ENCODE data around the gene RIMBP3B.
"Not testable (repeated sequence)": the region's sequence is repeated elsewhere in the genome, so short reads cannot be mapped to it uniquely, and the experiment has no call there.

RIMBP3B gene

GRCh38 chr22:21417227-21417746 lies 33.7 kb downstream of the RIMBP3B start, which contains the start of gene HIC2:
TSS of gene HIC2 (plus strand) at chr22:21417371. CDS start at chr22:21442832, 25,461 bp downstream.
- DNase-seq = not testable (repeated sequence)

GRCh38 chr22:21417853-21418252 lies 34.3 kb downstream of the RIMBP3B start:
- not testable (repeated sequence) for DNase-seq

GRCh38 chr22:21418974-21419638 lies 35.6 kb downstream of the RIMBP3B start:
- DNase-seq = not testable (repeated sequence)

DNA sequence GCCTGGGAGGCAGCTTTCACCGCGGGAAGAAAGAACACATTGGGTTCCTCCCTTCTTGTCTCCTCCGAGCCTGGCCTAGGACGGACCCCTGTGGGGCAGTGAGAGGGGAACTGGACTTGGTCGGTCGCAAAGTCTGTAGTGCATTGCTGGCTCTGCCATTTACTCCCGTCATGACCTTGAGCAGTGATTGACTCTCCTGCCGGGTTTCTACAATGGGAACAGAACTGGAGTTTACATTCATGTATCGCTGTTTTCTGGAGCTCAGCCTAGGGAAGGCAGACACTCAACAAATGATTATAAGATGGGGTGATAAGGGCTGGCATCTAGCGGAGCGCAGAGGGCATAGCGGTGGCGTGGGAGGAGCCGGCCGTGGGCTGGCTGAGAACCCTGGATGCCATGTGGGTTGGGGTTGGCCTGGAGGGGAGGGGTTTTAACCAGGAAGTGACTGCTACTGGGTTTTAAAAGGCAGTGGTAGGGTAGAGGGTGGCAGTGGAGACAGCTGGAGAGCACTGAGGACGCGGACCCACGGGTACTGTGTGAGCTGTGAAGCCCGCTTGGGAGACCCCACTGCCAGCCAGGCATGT lies 36.7 kb downstream of the RIMBP3B start:
- DNase-seq = not testable (repeated sequence)

DNA sequence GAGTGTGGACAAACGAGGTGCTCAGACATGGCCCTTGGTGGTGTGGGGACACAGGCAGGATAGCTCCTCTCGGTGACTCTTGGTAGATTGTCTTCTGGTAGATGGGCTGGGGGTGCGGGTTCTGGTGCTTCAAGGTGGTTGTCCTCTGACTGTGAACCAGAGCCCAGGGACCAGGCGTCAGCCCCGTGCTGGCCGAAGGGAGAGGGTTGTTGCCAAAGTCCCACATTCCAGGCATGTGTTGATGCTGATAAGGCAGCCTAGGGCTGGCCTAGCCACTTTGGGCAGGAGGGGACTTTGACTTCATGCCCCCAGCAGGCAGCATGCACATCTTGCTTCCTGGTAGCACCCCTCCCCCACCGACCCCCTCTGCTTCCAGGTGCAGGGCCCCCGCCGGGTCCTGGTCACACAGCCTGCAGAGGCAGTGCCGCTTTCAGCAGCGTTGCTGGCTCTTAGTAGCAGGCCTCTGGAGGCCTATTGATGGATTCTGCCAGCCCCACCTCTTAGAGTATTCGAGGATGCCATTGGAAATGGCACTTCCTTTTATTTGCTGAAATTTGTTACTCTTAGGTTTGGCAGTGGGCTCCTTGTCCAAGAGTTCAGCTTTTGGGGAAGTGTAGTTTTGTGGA lies 40.6 kb downstream of the RIMBP3B start:
- not testable (repeated sequence) for DNase-seq

DNA sequence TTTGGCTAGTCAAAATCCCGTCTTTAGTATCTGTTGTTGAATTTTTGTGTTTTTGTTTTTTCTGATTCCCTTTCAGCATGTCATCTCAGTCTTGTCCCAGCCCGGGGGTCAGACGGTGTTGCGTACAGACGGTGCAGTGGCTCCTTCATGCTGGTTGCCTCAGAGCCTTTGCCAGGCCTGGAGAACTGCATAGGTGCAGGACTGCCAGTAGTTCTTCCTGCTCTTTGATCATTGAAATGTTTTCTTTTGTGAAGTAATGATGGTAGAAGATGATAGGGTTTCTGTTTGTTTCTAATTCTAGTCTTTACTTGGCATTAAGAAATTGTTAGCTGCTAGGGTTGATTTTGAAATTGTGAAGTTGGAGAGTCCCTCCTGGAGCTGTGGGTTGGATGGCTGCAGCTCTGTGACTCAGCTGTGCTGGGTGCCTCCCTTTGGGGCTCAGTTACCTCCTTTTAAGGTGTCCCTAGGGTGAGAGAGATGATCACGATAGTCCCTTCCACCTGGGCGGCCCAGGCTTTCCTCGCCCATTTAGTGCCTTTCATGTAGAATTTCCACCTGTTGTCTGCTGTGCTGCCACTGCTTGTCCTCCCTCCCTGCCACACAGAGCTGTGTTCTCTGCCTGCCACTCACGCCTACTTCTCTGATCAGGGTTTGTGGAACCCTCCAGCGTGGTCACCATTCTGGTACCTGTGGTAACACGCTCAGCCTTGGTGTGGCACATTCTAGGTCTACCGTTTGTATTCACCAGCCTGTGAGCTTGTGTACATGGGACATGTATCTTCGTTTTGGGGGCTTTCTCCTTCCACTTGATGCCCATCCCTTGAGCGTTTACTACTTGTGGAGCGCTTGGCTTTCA lies 51.1 kb downstream of the RIMBP3B start:
- DNase-seq = not testable (repeated sequence)

GRCh38 chr22:21435998-21436810 lies 52.7 kb downstream of the RIMBP3B start:
- not testable (repeated sequence) for DNase-seq

DNA sequence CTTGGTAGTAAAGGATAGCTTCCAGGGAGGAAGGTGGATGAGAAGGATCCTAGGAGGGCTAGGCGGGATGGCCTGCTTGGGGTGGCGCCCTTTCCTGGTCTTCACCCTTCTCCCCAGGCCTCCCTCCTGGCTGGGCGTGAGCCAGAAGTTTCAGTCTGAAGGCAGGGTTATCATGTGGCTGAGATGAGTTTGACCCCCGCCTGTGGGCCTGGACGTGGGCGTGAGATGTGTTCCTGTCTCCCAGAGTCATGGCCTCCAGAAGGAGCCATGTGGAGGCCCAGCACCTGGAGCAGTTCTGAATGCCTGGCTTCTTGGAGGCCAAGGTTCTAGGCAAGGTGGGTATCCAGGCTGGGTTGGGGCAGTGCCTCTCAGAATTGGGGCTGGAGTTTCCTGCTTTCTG lies 54.5 kb downstream of the RIMBP3B start:
- DNase-seq = not testable (repeated sequence)

Data from activated gamma-delta T cell treated with Interleukin-2 at 50 U/mL for 16 hours (primary cell).